WTC11 (cell line): Measurements from ENCODE around the gene SLC9A6. TPM values are rescaled to one million over a fixed set of nuclear protein-coding genes. Genes with fewer than 3 reads are reported as not detected.

Source experiments
- ATAC-seq: fragments of 200-7000 bp; cut with Tn5 transposase; 2 replicates; pipeline ENCODE4 v1.10.0; 2021; ENCODE audit warnings: mild to moderate bottlenecking, moderate library complexity
- CTCF ChIA-PET: fragments of 300-600 bp; sonication (Branson Sonifier 250); formaldehyde crosslinking; loops from one replicate; lab custom pipeline; 2021; ENCODE audit warnings: antibody characterized with exemption; lab: Charles Lee
- POLR2A ChIA-PET: fragments of 350-600 bp; sonication (Branson Sonifier 250); formaldehyde crosslinking; loops from one replicate; lab custom pipeline; 2021; ENCODE audit warnings: antibody characterized with exemption; lab: Charles Lee
- DNase-seq: peaks from one replicate; pipeline ENCODE4 v3.0.0; 2021; ENCODE audit warnings: low spot score
- H3K27ac Mint-ChIP-seq: 2 replicates; pipeline ENCODE4 v1.8.0; 2021; ENCODE audit warnings: mixed read lengths
- H3K27me3 Mint-ChIP-seq: 2 replicates; pipeline ENCODE4 v1.8.0; 2021; ENCODE audit warnings: low read depth, mild to moderate bottlenecking, moderate library complexity, mixed read lengths
- H3K36me3 Mint-ChIP-seq: 2 replicates; pipeline ENCODE4 v1.8.0; 2021; ENCODE audit warnings: mixed read lengths
- H3K4me1 Mint-ChIP-seq: 2 replicates; pipeline ENCODE4 v1.8.0; 2022; ENCODE audit warnings: mixed read lengths
- H3K4me3 Mint-ChIP-seq: 2 replicates; pipeline ENCODE4 v1.8.0; 2021; ENCODE audit warnings: mild to moderate bottlenecking, moderate library complexity, mixed read lengths
- H3K9me3 Mint-ChIP-seq: 2 replicates; pipeline ENCODE4 v1.8.0; 2021; ENCODE audit warnings: mixed read lengths
- AR ChIP-seq: fragments of 250-450 bp; sonication (Bioruptor Pico); IDR thresholded peaks from 2 replicates; pipeline ENCODE4 v1.9.0; 2021; ENCODE audit warnings: mild to moderate bottlenecking
- CREB1 ChIP-seq: sonication (generic); formaldehyde crosslinking; IDR thresholded peaks from 2 replicates; pipeline ENCODE4 v1.8.0; 2023; ENCODE audit warnings: mild to moderate bottlenecking, missing genetic modification reagents
- CREM ChIP-seq: sonication (generic); formaldehyde crosslinking; IDR thresholded peaks from 2 replicates; pipeline ENCODE4 v1.8.1; 2022; ENCODE audit warnings: mild to moderate bottlenecking, missing genetic modification reagents, moderate library complexity
- FOXK1 ChIP-seq: sonication (generic); formaldehyde crosslinking; IDR thresholded peaks from 2 replicates; pipeline ENCODE4 v1.8.0; 2022; ENCODE audit warnings: mild to moderate bottlenecking, moderate library complexity, missing genetic modification reagents
- GABPB1 ChIP-seq: sonication (generic); formaldehyde crosslinking; IDR thresholded peaks from 2 replicates; pipeline ENCODE4 v1.8.1; 2023; ENCODE audit warnings: mild to moderate bottlenecking, missing genetic modification reagents
- GRHL2 ChIP-seq: fragments of 250-450 bp; sonication (Bioruptor Pico); IDR thresholded peaks from 2 replicates; pipeline ENCODE4 v1.8.0; 2022; ENCODE audit warnings: mild to moderate bottlenecking, moderate library complexity; ENCODE audit not compliant: insufficient replicate concordance, severe bottlenecking
- IRF2 ChIP-seq: sonication (generic); formaldehyde crosslinking; IDR thresholded peaks from 2 replicates; pipeline ENCODE4 v1.8.0; 2022; ENCODE audit warnings: low read depth, missing genetic modification reagents, borderline replicate concordance
- JUN ChIP-seq: sonication (generic); formaldehyde crosslinking; IDR thresholded peaks from 2 replicates; pipeline ENCODE4 v1.8.0; 2023; ENCODE audit warnings: mild to moderate bottlenecking, missing genetic modification reagents
- MAX ChIP-seq: sonication (generic); formaldehyde crosslinking; IDR thresholded peaks from 2 replicates; pipeline ENCODE4 v1.8.0; 2022; ENCODE audit warnings: mild to moderate bottlenecking, missing genetic modification reagents
- MXD4 ChIP-seq: fragments of 250-450 bp; sonication (Bioruptor Pico); IDR thresholded peaks from 2 replicates; pipeline ENCODE4 v1.8.0; 2021; ENCODE audit warnings: mild to moderate bottlenecking, moderate library complexity, borderline replicate concordance
- NR1H2 ChIP-seq: sonication (generic); formaldehyde crosslinking; IDR thresholded peaks from 2 replicates; pipeline ENCODE4 v1.9.0; 2021; ENCODE audit warnings: mild to moderate bottlenecking, moderate library complexity, missing genetic modification reagents
- RORB ChIP-seq: fragments of 250-450 bp; sonication (Bioruptor Pico); IDR thresholded peaks from 2 replicates; pipeline ENCODE4 v1.9.0; 2021; ENCODE audit warnings: mild to moderate bottlenecking
- SP1 ChIP-seq: sonication (generic); formaldehyde crosslinking; conservative IDR thresholded peaks from 2 replicates; pipeline ENCODE4 v1.8.1; 2022; ENCODE audit warnings: missing genetic modification reagents
- STAT6 ChIP-seq: sonication (generic); formaldehyde crosslinking; conservative IDR thresholded peaks from 2 replicates; pipeline ENCODE4 v1.8.1; 2023; ENCODE audit warnings: mild to moderate bottlenecking, low read depth, missing genetic modification reagents, moderate library complexity
- TCF7 ChIP-seq: sonication (generic); formaldehyde crosslinking; IDR thresholded peaks from 2 replicates; pipeline ENCODE4 v1.8.0; 2022; ENCODE audit warnings: mild to moderate bottlenecking, low read depth, missing genetic modification reagents, moderate library complexity
- ZNF219 ChIP-seq: sonication (generic); formaldehyde crosslinking; IDR thresholded peaks from 2 replicates; pipeline ENCODE4 v1.8.0; 2023; ENCODE audit warnings: missing genetic modification reagents, mild to moderate bottlenecking, borderline replicate concordance
- ZNF281 ChIP-seq: sonication (generic); formaldehyde crosslinking; IDR thresholded peaks from 2 replicates; pipeline ENCODE4 v1.8.0; 2023; ENCODE audit warnings: mild to moderate bottlenecking, missing genetic modification reagents
- ZNF416 ChIP-seq: fragments of 250-450 bp; sonication (Bioruptor Pico); IDR thresholded peaks from 2 replicates; pipeline ENCODE4 v1.9.0; 2021; ENCODE audit warnings: mild to moderate bottlenecking, inconsistent platforms
- ZNF423 ChIP-seq: fragments of 250-450 bp; sonication (Bioruptor Pico); IDR thresholded peaks from 2 replicates; pipeline ENCODE4 v2.1.2; 2022; ENCODE audit warnings: mild to moderate bottlenecking, moderate library complexity
- ZSCAN18 ChIP-seq: fragments of 250-450 bp; sonication (Bioruptor Pico); IDR thresholded peaks from 2 replicates; pipeline ENCODE4 v2.1.2; 2022; ENCODE audit warnings: mild to moderate bottlenecking, moderate library complexity
- total RNA-seq: library from RNA; stranded (reverse); gene quantifications from 3 replicates; pipeline ENCODE4 v1.2.3, GENCODE V29; 2021

SLC9A6 gene
- total RNA-seq, 1 experiment from 2014 or later, result 9.6 TPM

GRCh38 chrX:135973025-135973547, 12.1 kb upstream of the SLC9A6 start:
- Mint-ChIP-seq H3K4me3 (peak overlapping the region; percentile 97), H3K27ac (peak overlapping the region; percentile 99), H3K9me3 (no peaks in the 10 kb centered on the region), H3K4me1 (peaks cover 16% of the 10 kb centered on the region), H3K27me3 (no peaks in the 10 kb centered on the region), H3K36me3 (no peaks in the 10 kb centered on the region)
- TF ChIP-seq ZNF281 (CRISPR knock-in tag) (no peak), STAT6 (CRISPR knock-in tag) (no peak), ZNF416 (no peak), RORB (CRISPR knock-in tag) (no peak), ZNF219 (no peak)
- no peak for DNase-seq
- ChIA-PET POLR2A (interaction anchor here (1.2 kb wide), 1 partner anchor 12 kb away, joined by 3 read pairs; the partner anchor contains the start of gene SLC9A6), CTCF (interaction anchor here (0.9 kb wide), 1 partner anchor 226 kb away, joined by 4 read pairs; no protein-coding TSS in a partner anchor)
- peak; percentile 24; the same call in 1 of the 2 replicates for ATAC-seq

- H3K9me3 Mint-ChIP-seq, result no peaks in the 10 kb centered on the region
- ChIA-PET CTCF (interaction anchor here (0.9 kb wide), 1 partner anchor 225 kb away, joined by 4 read pairs; no protein-coding TSS in a partner anchor), POLR2A (interaction anchor here (1.2 kb wide), 1 partner anchor 11 kb away, joined by 3 read pairs; the partner anchor contains the start of gene SLC9A6)
- H3K4me3 Mint-ChIP-seq, result peak within 1 kb of the TSS; percentile 97
- no peaks in the 10 kb centered on the region for H3K27me3 Mint-ChIP-seq
- peak; percentile 55 for TF ChIP-seq SP1 (CRISPR knock-in tag)
- peak; percentile 82 for TF ChIP-seq FOXK1 (CRISPR knock-in tag)
- peak; percentile 23; the same call in 1 of the 2 replicates for TF ChIP-seq ZNF423 (CRISPR knock-in tag)
- no peak for TF ChIP-seq GABPB1
- TF ChIP-seq NR1H2 (CRISPR knock-in tag), result no peak
- TF ChIP-seq CREM, result peak; percentile 92
- peak; percentile 75 for DNase-seq
- ATAC-seq, result peak; percentile 88
- no peaks in the 10 kb centered on the region for H3K36me3 Mint-ChIP-seq
- H3K4me1 Mint-ChIP-seq, result peaks cover 16% of the 10 kb centered on the region
- H3K27ac Mint-ChIP-seq, result peak within 1 kb of the TSS; percentile 99
Measured at GRCh38 chrX:135973548-135974278, 11.5 kb upstream of the SLC9A6 start, which contains the start of gene MMGT1. TSS of gene MMGT1 (minus strand) at chrX:135973988. CDS start at chrX:135973675, 313 bp downstream.

GRCh38 chrX:135974279-135974856, 10.9 kb upstream of the SLC9A6 start:
- ChIA-PET POLR2A (interaction anchor here (1.2 kb wide), 1 partner anchor 11 kb away, joined by 3 read pairs; the partner anchor contains the start of gene SLC9A6), CTCF (no interaction called here)
- Mint-ChIP-seq H3K27ac (peak overlapping the region; percentile 97), H3K27me3 (peaks cover 3% of the 10 kb centered on the region; the same call in 1 of the 2 replicates), H3K4me1 (peaks cover 16% of the 10 kb centered on the region), H3K36me3 (no peaks in the 10 kb centered on the region), H3K9me3 (no peaks in the 10 kb centered on the region), H3K4me3 (peak overlapping the region; percentile 79)
- DNase-seq, result peak; percentile 68
- peak; percentile 47 for ATAC-seq
- TF ChIP-seq GRHL2, result no peak
- TF ChIP-seq RORB (CRISPR knock-in tag), result no peak
- TF ChIP-seq JUN (CRISPR knock-in tag), result no peak
- TF ChIP-seq MXD4 (CRISPR knock-in tag), result no peak
- TF ChIP-seq ZSCAN18 (CRISPR knock-in tag), result no peak
- TF ChIP-seq MAX (CRISPR knock-in tag), result no peak
- TF ChIP-seq IRF2 (CRISPR knock-in tag), result no peak
- no peak for TF ChIP-seq TCF7 (CRISPR knock-in tag)
- no peak for TF ChIP-seq CREB1 (CRISPR knock-in tag)
- no peak for TF ChIP-seq AR (CRISPR knock-in tag)
